Karpas-422 (cell line): ENCODE measurements around the gene NTM. TPM values are rescaled to one million over a fixed set of nuclear protein-coding genes. Genes with fewer than 3 reads are reported as not detected.

Experiments
- DNase-seq: peaks from one replicate; pipeline ENCODE4 v3.0.0-alpha.2; 2015
- H2AFZ ChIP-seq: fragments of 200-600 bp; sonication (generic); 2 replicates; pipeline ENCODE4 v1.6.1; 2014; ENCODE audit warnings: antibody characterized with exemption, low read length, mixed read lengths
- H3K27ac ChIP-seq: fragments of 200-600 bp; sonication (generic); 2 replicates; pipeline ENCODE4 v1.5.1; 2014; ENCODE audit warnings: mild to moderate bottlenecking, low read length, moderate library complexity
- H3K27me3 ChIP-seq: fragments of 200-600 bp; sonication (generic); 2 replicates; pipeline ENCODE4 v1.6.1; 2014; ENCODE audit warnings: low read length, mixed read lengths
- H3K36me3 ChIP-seq: fragments of 200-600 bp; sonication (generic); 2 replicates; pipeline ENCODE4 v1.6.1; 2014; ENCODE audit warnings: low read length, mixed read lengths; ENCODE audit not compliant: insufficient read depth
- H3K4me1 ChIP-seq: fragments of 200-600 bp; sonication (generic); 2 replicates; pipeline ENCODE4 v1.6.1; 2014; ENCODE audit warnings: mild to moderate bottlenecking, low read length, mixed read lengths
- H3K4me2 ChIP-seq: fragments of 200-600 bp; sonication (generic); 2 replicates; pipeline ENCODE4 v1.6.1; 2014; ENCODE audit warnings: low read length, low read depth, mild to moderate bottlenecking; ENCODE audit not compliant: poor library complexity, severe bottlenecking
- H3K4me3 ChIP-seq: fragments of 200-600 bp; sonication (generic); 2 replicates; pipeline ENCODE4 v1.5.1; 2014; ENCODE audit warnings: mild to moderate bottlenecking, antibody characterized with exemption, low read length, mixed read lengths
- H3K79me2 ChIP-seq: fragments of 200-600 bp; sonication (generic); 2 replicates; pipeline ENCODE4 v1.6.1; 2014; ENCODE audit warnings: mild to moderate bottlenecking, low read length, mixed read lengths
- H3K9ac ChIP-seq: fragments of 200-600 bp; sonication (generic); 2 replicates; pipeline ENCODE4 v1.6.0; 2014; ENCODE audit warnings: low read length
- H3K9me2 ChIP-seq: fragments of 200-600 bp; sonication (generic), shearing (Covaris generic); replicated peaks from 2 replicates; pipeline ENCODE4 v1.6.0; 2014; ENCODE audit warnings: mild to moderate bottlenecking, low read length, moderate library complexity; ENCODE audit not compliant: insufficient read depth
- H3K9me3 ChIP-seq: fragments of 300-700, 200-600 bp; sonication (generic); 2 replicates; pipeline ENCODE4 v1.6.1; 2014; ENCODE audit warnings: low read length, mixed read lengths
- H4K20me1 ChIP-seq: fragments of 200-600 bp; sonication (generic); 2 replicates; pipeline ENCODE4 v1.6.1; 2014; ENCODE audit warnings: mild to moderate bottlenecking, antibody characterized with exemption, low read length, low read depth; ENCODE audit not compliant: insufficient read depth
- total RNA-seq: library from RNA; depleted of rRNA; stranded (reverse); fragments of >200 nt; shearing (Covaris generic); gene quantifications from 2 replicates; pipeline ENCODE4 v1.2.3, GENCODE V29; 2014; ENCODE audit warnings: low replicate concordance

The NTM gene
- total RNA-seq, 1 experiment from 2014 or later = not detected

DNA sequence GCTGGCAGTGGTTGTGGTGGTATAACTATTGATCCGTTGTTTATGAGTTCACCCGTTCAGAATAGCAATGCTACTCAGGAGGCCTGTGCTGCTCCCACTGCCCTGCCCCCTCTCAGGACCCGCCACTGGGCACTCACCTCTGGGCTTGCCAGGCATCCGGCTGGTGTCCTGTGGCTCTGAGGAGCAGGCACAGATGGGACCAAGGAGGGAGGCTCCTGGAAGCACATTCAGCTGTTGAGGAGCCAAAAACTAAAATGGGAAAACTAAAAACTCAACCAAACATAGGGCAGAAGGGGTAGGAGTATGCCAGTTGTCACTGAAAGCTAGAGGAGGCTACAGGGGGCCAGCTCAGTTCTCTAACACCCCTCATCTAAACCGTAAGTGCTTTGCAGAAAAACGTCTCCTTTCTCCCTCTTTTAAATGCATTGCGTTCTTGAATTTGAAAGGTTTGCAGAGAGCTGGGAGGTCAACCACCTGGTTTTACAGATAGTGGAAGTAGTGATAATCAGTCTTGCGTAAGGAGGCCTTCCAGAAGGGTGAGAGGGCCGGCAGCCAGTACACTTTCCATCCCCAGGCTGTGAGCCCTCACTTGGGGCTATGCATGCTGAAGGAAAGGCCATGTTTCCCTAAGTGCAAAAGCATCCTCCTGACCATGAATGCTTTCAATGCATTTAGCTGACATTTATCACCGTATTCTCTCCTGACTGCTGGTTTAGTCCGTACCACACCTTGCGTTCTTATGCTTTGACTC, 547.4 kb downstream of the NTM start:
- H3K27me3 ChIP-seq = no peaks in the 10 kb centered on the region
- H3K4me2 ChIP-seq = no peak overlapping the region
- H3K9ac ChIP-seq = no peak overlapping the region
- H3K4me3 ChIP-seq = no peak overlapping the region
- H3K27ac ChIP-seq = no peak overlapping the region
- H3K79me2 ChIP-seq = no peaks in the 10 kb centered on the region
- no peaks in the 10 kb centered on the region for H4K20me1 ChIP-seq
- no peak overlapping the region for H2AFZ ChIP-seq
- H3K36me3 ChIP-seq = no peaks in the 10 kb centered on the region
- DNase-seq = no peak
- no peaks in the 10 kb centered on the region for H3K4me1 ChIP-seq
- H3K9me3 ChIP-seq = no peaks in the 10 kb centered on the region
- no peaks in the 10 kb centered on the region for H3K9me2 ChIP-seq

DNA sequence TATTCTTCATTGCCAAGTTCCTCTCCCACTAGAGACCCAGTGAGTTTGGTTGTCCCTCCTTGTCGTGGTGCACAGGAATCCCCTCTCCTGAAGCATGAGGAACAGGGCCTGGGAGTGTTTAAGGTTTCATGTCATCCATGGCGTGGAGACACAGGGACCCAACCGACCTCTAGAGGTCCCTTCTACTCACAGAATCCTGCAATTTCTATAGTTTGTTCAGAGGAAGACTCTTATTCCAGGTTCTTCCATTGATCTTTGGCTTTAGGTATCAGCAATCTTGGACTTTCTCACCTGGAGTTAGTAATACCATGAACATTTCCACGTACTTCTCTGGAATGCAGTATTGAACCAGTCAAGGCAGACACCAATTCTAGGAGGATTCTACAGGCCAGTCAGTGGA, 548.2 kb downstream of the NTM start:
- Histone ChIP-seq H3K9me2 (no peaks in the 10 kb centered on the region), H2AFZ (no peak overlapping the region), H3K36me3 (no peaks in the 10 kb centered on the region), H3K27ac (no peak overlapping the region), H3K27me3 (no peaks in the 10 kb centered on the region), H3K9ac (no peak overlapping the region), H3K9me3 (no peaks in the 10 kb centered on the region), H3K79me2 (no peaks in the 10 kb centered on the region), H3K4me1 (no peaks in the 10 kb centered on the region), H3K4me2 (no peak overlapping the region), H4K20me1 (no peaks in the 10 kb centered on the region), H3K4me3 (no peak overlapping the region)
- DNase-seq = no peak

DNA sequence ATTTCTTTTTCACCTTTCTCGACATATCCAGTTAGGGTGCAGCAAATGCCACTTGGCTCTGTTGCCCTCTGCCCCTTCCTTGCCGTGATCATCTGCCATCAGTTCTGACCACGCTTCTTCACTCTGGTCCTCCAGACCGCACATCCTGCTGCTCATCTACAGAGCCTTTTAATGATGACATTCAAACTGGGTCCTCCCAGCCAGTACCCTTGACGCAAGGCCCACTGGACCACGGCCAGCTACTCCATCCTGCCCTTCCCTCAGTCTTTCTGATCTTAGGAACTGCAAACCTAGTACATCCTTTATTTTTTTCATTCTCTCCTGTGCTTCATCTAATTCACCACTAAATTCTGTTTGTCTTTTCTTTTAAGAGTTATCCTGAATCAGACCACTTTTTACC, 551.8 kb downstream of the NTM start:
- Histone ChIP-seq H3K4me3 (no peak overlapping the region), H3K9ac (no peak overlapping the region), H2AFZ (no peak overlapping the region), H3K9me3 (no peaks in the 10 kb centered on the region), H3K27ac (no peak overlapping the region), H3K36me3 (no peaks in the 10 kb centered on the region), H4K20me1 (no peaks in the 10 kb centered on the region), H3K79me2 (no peaks in the 10 kb centered on the region), H3K4me2 (no peak overlapping the region), H3K27me3 (no peaks in the 10 kb centered on the region), H3K9me2 (no peaks in the 10 kb centered on the region), H3K4me1 (no peaks in the 10 kb centered on the region)
- DNase-seq = no peak

DNA sequence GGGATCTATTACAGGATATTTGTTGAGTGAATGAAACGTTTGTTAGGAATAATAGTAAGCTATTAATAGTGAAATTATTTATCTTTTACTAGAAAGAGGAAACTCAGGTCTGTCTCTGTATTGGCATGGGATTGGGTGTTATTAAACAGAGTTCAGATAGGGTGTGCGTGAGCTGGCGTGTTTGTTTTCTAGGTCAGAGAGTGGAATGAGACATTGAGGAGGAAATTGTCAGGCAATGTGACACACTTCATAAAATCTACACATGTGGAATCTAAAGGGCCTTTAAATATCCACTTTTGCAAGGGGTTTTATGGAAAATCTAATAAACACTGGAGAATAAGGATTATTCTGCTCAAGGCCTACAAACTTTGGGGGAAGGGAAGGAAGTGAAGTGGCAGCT, 552.9 kb downstream of the NTM start:
- no peak for DNase-seq
- Histone ChIP-seq H3K9me3 (no peaks in the 10 kb centered on the region), H3K4me2 (no peak overlapping the region), H3K9ac (no peak overlapping the region), H3K4me3 (no peak overlapping the region), H3K27me3 (no peaks in the 10 kb centered on the region), H3K79me2 (no peaks in the 10 kb centered on the region), H2AFZ (no peak overlapping the region), H3K4me1 (no peaks in the 10 kb centered on the region), H3K36me3 (no peaks in the 10 kb centered on the region), H3K27ac (no peak overlapping the region), H4K20me1 (no peaks in the 10 kb centered on the region), H3K9me2 (no peaks in the 10 kb centered on the region)

DNA sequence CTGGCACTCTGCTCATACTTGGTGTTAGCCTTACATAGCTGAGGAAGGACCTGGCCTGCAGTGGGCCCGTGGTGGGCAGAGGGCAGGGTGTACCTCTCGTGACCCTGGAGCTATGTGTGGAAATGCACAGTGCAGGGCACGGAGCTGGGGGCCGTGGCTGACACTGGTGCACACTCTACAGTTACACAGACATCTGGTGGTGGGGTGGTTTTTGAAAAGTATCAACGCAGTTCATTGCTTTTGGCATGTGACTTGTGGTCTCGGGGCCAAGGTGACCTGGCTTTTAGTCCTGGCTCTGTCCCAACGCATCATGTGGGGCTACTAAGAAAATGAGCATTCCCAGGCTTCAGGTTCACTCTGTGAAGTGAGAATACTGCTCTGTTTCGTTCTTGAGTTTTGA, 553.6 kb downstream of the NTM start:
- no peak for DNase-seq
- Histone ChIP-seq H2AFZ (no peak overlapping the region), H3K27ac (no peak overlapping the region), H3K27me3 (no peaks in the 10 kb centered on the region), H3K9ac (no peak overlapping the region), H3K9me3 (no peaks in the 10 kb centered on the region), H3K4me3 (no peak overlapping the region), H3K4me1 (no peaks in the 10 kb centered on the region), H4K20me1 (no peaks in the 10 kb centered on the region), H3K4me2 (no peak overlapping the region), H3K79me2 (no peaks in the 10 kb centered on the region), H3K36me3 (no peaks in the 10 kb centered on the region), H3K9me2 (no peaks in the 10 kb centered on the region)

DNA sequence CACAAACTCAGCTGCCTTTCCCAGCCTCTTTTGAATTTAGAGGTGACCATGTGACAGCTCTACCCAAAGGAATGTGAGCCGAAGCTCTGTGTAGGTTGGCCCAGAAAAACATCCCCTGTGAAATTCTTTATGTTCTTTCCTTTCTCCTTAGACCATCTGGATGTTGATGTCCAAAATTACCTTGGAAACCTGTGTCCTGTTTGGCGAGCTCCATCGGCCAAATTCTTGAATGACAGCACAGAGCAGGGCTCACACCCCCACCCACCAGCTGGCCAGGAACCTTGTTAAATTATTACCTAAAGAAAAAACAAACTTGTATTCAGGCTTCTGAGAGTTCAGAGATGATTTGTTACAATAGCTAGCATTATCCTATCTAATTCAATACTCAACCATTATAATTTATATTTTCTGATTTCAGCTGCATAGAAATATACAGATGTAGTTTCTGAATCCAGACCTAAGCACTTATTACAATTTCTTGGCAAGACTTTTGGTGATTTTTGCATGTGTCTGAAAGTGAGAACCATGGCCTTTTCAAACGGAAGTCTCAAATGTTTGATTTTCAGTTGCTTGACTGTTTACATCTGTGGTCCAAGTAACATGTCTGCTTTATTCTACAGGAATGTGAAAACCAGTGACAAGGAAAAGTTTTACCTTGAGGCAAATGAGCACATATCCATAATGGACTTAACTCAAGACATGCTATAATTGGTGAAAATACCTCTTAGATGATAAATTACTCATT, 554.2 kb downstream of the NTM start:
- H3K4me3 ChIP-seq = no peak overlapping the region
- H3K36me3 ChIP-seq = no peaks in the 10 kb centered on the region
- DNase-seq = no peak
- H3K27me3 ChIP-seq = no peaks in the 10 kb centered on the region
- no peaks in the 10 kb centered on the region for H3K9me2 ChIP-seq
- no peaks in the 10 kb centered on the region for H3K79me2 ChIP-seq
- H3K9ac ChIP-seq = no peak overlapping the region
- H3K4me1 ChIP-seq = no peaks in the 10 kb centered on the region
- H3K27ac ChIP-seq = no peak overlapping the region
- no peak overlapping the region for H2AFZ ChIP-seq
- no peaks in the 10 kb centered on the region for H4K20me1 ChIP-seq
- H3K4me2 ChIP-seq = no peak overlapping the region
- no peaks in the 10 kb centered on the region for H3K9me3 ChIP-seq

DNA sequence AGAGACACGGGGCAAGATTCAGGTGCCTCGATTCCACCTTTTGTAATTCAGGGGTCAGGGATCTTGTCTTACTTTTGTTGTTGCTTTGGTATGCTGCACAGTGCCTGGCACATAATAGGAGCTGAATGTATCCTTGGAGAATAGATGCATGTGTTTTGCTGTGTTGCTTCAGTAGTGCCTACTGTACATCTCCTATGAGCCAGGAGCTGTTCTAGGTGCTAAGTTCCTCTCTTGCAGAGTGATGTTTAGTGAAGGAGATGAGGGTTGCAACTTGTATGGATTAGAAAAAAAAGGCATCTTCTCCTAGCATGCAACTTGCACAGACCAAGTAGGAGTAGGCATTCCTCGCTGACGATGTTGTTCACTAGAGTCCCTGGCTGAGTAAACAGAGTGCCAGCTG, 555.4 kb downstream of the NTM start:
- no peak overlapping the region for H2AFZ ChIP-seq
- DNase-seq = no peak
- no peaks in the 10 kb centered on the region for H3K9me3 ChIP-seq
- no peak overlapping the region for H3K9ac ChIP-seq
- no peaks in the 10 kb centered on the region for H4K20me1 ChIP-seq
- H3K4me3 ChIP-seq = no peak overlapping the region
- no peak overlapping the region for H3K4me2 ChIP-seq
- H3K79me2 ChIP-seq = no peaks in the 10 kb centered on the region
- no peaks in the 10 kb centered on the region for H3K4me1 ChIP-seq
- H3K36me3 ChIP-seq = no peaks in the 10 kb centered on the region
- H3K27me3 ChIP-seq = no peaks in the 10 kb centered on the region
- H3K9me2 ChIP-seq = no peaks in the 10 kb centered on the region
- no peak overlapping the region for H3K27ac ChIP-seq

DNA sequence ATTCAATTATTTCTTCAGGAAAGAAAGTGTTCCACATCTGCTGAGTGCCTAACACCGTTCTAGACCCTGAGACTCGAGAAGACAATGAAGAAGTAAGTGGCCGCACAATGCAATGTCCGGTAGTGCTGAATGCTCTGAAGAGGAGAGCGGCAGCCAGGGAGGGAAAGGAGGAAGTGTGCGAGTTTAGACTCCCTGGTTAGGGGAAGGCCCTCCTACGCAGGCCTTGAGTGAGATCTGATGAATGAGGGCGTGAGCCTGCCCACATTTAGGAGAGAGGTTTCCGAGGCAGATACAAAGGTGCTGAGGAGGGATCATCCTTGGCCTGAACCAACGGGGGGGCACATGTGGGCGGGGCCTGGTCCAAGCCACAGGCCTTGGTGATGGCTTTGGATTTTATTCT, 558.6 kb downstream of the NTM start:
- Histone ChIP-seq H4K20me1 (no peaks in the 10 kb centered on the region), H3K27me3 (no peaks in the 10 kb centered on the region), H3K4me1 (no peaks in the 10 kb centered on the region), H3K4me3 (no peak overlapping the region), H3K4me2 (no peak overlapping the region), H3K27ac (no peak overlapping the region), H3K36me3 (no peaks in the 10 kb centered on the region), H3K9me3 (no peaks in the 10 kb centered on the region), H3K9ac (no peak overlapping the region), H3K79me2 (no peaks in the 10 kb centered on the region), H3K9me2 (no peaks in the 10 kb centered on the region), H2AFZ (no peak overlapping the region)
- no peak for DNase-seq
